NOMO-1 (cell line): ENCODE data around the gene HOXA11.

ENCODE experiments used
- DNase-seq, 2 experiments: peaks; one replicate each; lab custom pipeline; 2025; ENCODE audit not compliant: unreplicated experiment in 2 of 2; lab: John Stamatoyannopoulos, UW

The HOXA11 gene

DNA sequence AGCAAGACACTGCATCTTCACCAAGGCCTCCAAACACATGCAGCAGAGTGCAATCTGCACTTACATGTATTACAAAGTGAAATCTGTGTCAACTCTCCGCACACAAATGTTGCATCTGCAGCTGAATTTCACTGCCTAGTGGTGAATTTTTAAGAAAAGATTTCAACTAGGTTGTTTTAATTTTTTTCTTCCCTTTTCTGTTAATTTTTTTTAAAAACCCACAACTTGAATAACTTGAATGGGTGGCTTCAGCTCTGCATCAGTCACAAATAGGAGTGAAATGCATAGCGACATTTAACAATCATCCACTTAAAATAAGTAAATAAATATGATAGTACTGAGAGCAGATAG is 8.9 kb upstream of the HOXA11 start:
- DNase-seq, result no peak

DNA sequence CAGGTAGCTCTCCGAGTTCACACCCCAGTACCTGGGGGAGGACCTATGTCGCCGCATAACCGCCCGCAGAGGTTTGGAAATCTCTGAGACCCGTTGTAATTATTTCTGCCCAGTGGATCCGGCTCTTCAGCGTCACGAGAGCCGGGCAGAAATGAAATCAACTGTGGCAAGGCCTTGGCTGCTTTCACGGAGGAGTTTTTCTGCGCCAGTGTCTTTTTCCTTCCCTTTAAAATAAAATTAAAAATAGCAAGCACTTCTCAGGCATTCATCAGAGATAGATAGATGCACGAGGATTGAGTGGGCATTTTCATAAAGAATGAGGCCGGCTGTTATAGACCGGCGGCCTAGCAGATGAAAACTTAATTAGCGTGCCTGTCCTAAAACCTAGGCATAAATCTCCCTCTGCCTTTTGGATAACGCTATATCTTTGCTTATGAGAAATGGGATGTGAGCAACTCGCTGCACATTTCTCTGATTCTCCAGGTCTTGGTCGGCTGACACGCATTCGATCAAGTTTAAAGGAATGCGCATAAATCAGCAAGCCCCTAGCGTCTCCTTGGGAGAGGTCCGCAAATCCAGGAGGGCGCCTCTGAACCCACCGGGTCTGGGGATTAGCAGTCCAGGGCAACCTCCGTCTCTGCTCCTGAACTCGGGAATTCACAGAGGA is 8.4 kb upstream of the HOXA11 start:
- no peak for DNase-seq

GRCh38 chr7:27192546-27193334 is 7.7 kb upstream of the HOXA11 start:
- DNase-seq, result peak; percentile 62 to 65

GRCh38 chr7:27191833-27192545 is 7.0 kb upstream of the HOXA11 start:
- DNase-seq, result no peak

DNA sequence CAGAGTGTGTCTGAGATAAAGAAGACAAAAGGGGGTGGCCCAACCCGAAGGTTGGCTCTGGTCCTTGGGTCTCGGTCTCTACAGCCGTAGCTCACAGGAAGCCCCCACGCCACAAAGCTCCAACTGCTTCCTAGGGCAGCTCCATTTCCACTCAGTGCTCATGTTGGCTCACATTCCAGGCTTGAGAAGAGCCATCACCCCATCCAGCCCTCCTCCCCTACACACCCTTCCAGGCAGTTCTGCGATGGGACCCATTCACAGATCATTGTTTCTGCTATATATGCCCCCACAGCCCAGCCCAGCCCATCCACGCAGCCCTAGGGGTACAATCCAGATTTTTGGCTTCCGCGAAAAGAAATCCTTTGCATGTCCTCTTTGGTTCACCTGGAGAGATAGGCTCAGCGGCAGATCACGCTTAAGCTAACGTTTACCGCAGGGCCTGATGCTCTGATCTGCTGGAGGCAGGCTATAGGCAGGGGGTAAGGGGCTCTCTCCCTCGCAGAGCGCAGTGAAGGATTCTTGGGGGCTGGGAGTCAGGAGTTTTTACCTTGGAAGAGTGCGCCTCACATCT is 6.2 kb upstream of the HOXA11 start:
- DNase-seq, result no peak

DNA sequence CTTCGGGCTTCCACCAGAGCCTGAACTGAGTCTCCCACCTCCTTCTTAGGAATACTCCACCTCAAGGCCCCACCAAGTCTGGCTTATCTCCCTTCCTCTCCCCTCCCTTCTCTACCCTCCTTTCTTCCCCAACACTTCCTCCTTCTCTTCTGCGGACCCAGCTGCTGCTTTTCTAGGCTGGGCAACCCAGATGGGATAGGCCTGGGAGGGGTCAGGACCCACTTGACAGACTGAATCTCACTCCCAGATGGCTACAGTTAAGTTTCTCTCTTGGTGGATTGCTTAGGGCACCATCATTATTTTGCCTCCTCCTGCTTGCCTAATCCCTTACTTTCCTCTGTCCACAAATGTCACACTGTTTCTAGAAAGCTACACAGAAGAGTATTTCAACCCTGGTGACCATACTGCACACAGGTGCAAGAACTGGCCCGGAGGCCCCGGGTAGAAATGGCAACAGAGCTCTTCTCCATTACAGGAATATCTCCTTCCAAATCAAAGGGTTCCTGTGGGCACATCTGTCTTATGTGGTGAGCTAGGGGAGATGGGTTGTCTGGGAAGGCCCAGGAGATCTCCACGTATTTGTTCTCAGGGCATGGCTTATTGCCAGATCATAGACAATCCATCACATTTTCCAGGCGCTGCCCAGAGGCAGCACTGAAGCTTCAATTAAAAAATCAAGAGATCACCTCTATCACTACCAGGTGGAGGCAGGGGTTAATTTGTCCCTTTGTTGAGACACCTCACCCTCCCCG is 5.1 kb upstream of the HOXA11 start:
- no peak for DNase-seq

DNA sequence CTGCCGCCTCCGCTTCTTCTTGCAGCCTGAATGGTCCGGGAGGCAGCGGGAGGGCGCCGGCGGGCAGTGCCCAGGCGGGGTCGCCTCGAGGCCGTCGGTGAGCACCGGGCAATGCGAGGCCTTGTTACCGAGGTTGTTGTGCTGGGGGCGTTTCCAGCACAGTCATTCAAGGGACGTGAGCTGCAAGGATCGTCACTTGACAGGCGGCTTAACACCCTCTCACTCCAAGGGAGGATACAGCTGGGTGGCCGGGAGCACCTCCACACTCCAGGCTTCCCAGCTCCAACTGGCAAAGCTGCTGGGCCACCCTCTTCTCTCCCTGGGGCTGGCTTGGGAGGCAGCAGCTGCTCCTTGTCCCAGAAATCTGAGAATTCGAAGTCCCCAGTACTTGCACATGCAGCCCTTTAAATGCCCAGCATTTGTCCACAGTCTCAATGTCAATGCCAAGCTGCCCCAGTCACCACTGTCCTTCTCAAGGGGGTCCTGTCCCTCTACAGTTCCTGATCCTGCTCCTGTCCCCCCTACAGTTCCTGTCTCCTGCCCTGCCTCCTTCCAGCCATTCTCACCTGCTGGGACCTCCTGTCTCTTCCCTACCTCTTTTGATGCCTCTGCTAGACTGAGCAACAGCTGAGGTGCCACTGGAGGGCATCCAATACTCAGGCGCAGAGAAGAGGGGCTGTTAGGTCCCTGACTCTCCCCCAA is 4.4 kb upstream of the HOXA11 start:
- DNase-seq, result no peak

- DNase-seq, result peak; percentile 45 to 61
These were observed 3.6 kb upstream of the HOXA11 start for GRCh38 chr7:27188386-27189294.

GRCh38 chr7:27187475-27188385 is 2.7 kb upstream of the HOXA11 start:
- no peak for DNase-seq

- no peak for DNase-seq
These were observed 1.8 kb upstream of the HOXA11 start for GRCh38 chr7:27186668-27187474.

- no peak for DNase-seq
These were observed 1.0 kb upstream of the HOXA11 start for GRCh38 chr7:27185854-27186667.

GRCh38 chr7:27184337-27185012 is 557 bp downstream of the HOXA11 start:
- DNase-seq, result peak in 1 of 2 experiments; percentile 34

GRCh38 chr7:27183682-27184336 is 1.2 kb downstream of the HOXA11 start:
- DNase-seq, result no peak

- DNase-seq, result no peak
These were observed 2.0 kb downstream of the HOXA11 start for GRCh38 chr7:27182861-27183681.
